DMS 273 (cell line): ENCODE results near the gene PRKACA.

ENCODE experiments used
- DNase-seq: peaks from one replicate; lab custom pipeline; 2025; ENCODE audit not compliant: unreplicated experiment; lab: John Stamatoyannopoulos, UW

The PRKACA gene

GRCh38 chr19:14096272-14096992 is 21.1 kb downstream of the PRKACA start:
- no peak for DNase-seq

- no peak for DNase-seq
These were observed 22.7 kb downstream of the PRKACA start for GRCh38 chr19:14094854-14095253.

- no peak for DNase-seq
These were observed 24.3 kb downstream of the PRKACA start for GRCh38 chr19:14093117-14093823.

GRCh38 chr19:14091813-14092462 is 25.6 kb downstream of the PRKACA start:
- peak; percentile 56 for DNase-seq

GRCh38 chr19:14091081-14091812 is 26.3 kb downstream of the PRKACA start:
- DNase-seq, result peak; percentile 85

GRCh38 chr19:14090509-14091080 is 27.0 kb downstream of the PRKACA start, which contains the start of gene SAMD1:
Gene SAMD1, minus strand, starts transcription at chr19:14090751.
- DNase-seq, result peak; percentile 95

- DNase-seq, result peak; percentile 85
These were observed 27.7 kb downstream of the PRKACA start for GRCh38 chr19:14089662-14090508.

GRCh38 chr19:14089412-14089661 is 28.2 kb downstream of the PRKACA start:
- peak; percentile 53 for DNase-seq

GRCh38 chr19:14088634-14089411 is 28.7 kb downstream of the PRKACA start:
- no peak for DNase-seq

GRCh38 chr19:14086098-14086497 is 31.5 kb downstream of the PRKACA start:
- no peak for DNase-seq

GRCh38 chr19:14085309-14085995 is 32.1 kb downstream of the PRKACA start, which contains the start of gene C19orf67:
Gene C19orf67, minus strand, starts transcription at chr19:14085783. Its CDS starts 156 bp downstream, at chr19:14085627.
- DNase-seq, result no peak

GRCh38 chr19:14082675-14082960 is 34.9 kb downstream of the PRKACA start:
- DNase-seq, result no peak

GRCh38 chr19:14081797-14082674 is 35.5 kb downstream of the PRKACA start:
- no peak for DNase-seq

GRCh38 chr19:14080887-14081796 is 36.4 kb downstream of the PRKACA start:
- peak; percentile 100 for DNase-seq

GRCh38 chr19:14078411-14078810 is 39.2 kb downstream of the PRKACA start:
- no peak for DNase-seq

GRCh38 chr19:14073925-14074838 is 43.4 kb downstream of the PRKACA start:
- peak; percentile 70 for DNase-seq
